GM12891 (cell line): Measurements from ENCODE around the gene BCL7C.

Experiments
- DNase-seq: peaks from one replicate; pipeline ENCODE4 v3.0.0; 2011; ENCODE audit warnings: low spot score; ENCODE audit not compliant: insufficient read length
- FAIRE-seq: peaks from 2 replicates; lab custom pipeline; 2011; peaks lifted over from hg19 to GRCh38; lab: Jason Lieb, UNC
- PAX5 ChIP-seq: IDR thresholded peaks from 2 replicates; pipeline ENCODE4 v1.6.1; 2011; ENCODE audit warnings: low read length, moderate library complexity, mild to moderate bottlenecking; ENCODE audit not compliant: insufficient read depth, severe bottlenecking
- POLR2A ChIP-seq: IDR thresholded peaks from 2 replicates; pipeline ENCODE4 v1.6.1; 2011; ENCODE audit warnings: low read depth, low read length, control low read depth
- POLR2AphosphoS5 ChIP-seq: IDR thresholded peaks from 2 replicates; pipeline ENCODE4 v1.6.1; 2011; ENCODE audit warnings: low read depth, low read length, control low read depth
- POU2F2 ChIP-seq: IDR thresholded peaks from 2 replicates; pipeline ENCODE4 v1.6.1; 2011; ENCODE audit warnings: low read depth, mild to moderate bottlenecking, control low read depth, low read length, moderate library complexity
- SPI1 ChIP-seq: IDR thresholded peaks from 2 replicates; pipeline ENCODE4 v1.6.1; 2011; ENCODE audit warnings: low read depth, low read length, control low read depth
- TAF1 ChIP-seq: IDR thresholded peaks from 2 replicates; pipeline ENCODE4 v1.6.1; 2011; ENCODE audit warnings: low read depth, low read length, control low read depth

Gene BCL7C

DNA sequence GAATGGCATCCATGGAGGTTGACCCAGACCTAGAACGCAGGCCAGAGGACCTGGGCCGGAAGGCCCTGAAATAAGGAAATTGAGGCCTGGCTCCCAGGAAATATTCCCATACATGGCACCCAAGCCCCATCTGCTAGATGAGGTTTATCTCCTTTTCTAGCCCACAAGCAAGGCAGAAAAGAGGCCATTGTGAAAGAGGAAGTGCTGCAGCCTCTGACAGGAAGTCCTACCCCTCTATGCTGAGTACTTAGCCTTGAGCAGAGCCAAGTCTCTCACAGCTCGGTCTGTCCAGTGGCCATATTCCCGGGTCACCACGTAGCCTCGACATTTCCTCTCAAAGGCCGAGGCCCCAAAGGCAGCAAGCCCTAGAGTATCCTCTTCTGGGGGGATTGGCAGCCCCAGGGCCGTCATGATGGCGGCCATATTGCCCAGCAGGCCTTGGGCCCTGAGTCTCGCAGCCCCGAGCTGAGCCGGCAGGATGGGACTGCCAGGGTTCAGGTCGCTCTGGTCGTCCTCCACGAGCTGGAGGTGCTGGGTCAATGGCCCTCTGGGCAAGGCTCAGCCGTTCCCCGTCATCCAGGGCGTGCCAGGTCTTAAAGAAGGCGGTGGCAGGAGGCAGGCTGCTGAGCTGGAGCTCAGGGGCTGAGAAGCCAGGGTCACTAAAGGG is 10.4 kb upstream of the BCL7C start:
- FAIRE-seq, result peak; percentile 57
- no peak for DNase-seq
- TF ChIP-seq SPI1 (peak; percentile 97), POLR2AphosphoS5 (no peak), POLR2A (no peak), POU2F2 (no peak), TAF1 (no peak), PAX5 (no peak)

DNA sequence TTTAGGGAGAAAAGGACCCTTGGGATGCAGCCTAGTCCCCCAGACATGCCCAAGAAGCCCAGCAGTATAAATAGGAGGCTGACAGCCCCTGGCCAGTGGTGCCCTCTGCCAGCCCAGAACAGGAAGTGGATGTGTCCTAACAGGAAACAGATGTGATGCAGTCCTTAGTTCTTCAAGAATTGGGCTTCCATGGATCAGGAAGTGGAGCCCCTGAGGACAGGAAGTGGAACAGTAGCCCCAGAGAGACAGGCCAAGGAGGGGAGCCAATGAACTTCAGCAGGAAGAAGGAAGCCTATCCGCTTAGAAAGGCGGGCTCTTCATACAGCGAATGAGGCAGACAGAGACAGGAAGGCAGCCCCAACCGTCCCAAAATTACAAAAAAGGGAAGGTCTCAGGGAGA is 9.7 kb upstream of the BCL7C start:
- no peak for DNase-seq
- TF ChIP-seq POLR2A, result no peak
- TF ChIP-seq PAX5, result no peak
- no peak for TF ChIP-seq POLR2AphosphoS5
- TF ChIP-seq TAF1, result no peak
- no peak for TF ChIP-seq POU2F2
- peak; percentile 63 for TF ChIP-seq SPI1
- FAIRE-seq, result no peak

DNA sequence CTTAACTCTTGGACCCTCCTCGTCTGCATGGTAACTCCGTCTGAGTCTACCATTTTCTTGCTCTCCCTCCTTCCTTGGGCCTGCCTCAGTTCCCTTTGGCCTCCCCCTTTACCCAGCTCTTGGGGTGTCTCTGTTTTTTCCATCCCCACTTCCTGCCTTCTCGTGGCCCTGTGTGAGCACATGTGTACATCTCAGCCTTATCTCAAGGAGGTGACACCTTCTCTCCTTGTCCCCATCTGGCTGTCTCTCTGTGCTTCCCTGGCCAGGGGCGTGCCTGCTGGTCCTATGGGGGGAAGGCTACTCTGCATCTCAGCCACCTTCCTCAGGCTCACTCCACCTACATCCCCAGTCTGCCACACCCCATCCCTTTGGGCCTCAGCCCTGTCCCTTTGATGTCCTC is 9.1 kb upstream of the BCL7C start:
- no peak for DNase-seq
- no peak for FAIRE-seq
- TF ChIP-seq POLR2A, result no peak
- no peak for TF ChIP-seq TAF1
- TF ChIP-seq SPI1, result no peak
- no peak for TF ChIP-seq PAX5
- TF ChIP-seq POLR2AphosphoS5, result no peak
- TF ChIP-seq POU2F2, result no peak

GRCh38 chr16:30902029-30902972 is 8.4 kb upstream of the BCL7C start:
- no peak for TF ChIP-seq SPI1
- TF ChIP-seq POLR2AphosphoS5, result no peak
- no peak for TF ChIP-seq TAF1
- TF ChIP-seq POU2F2, result no peak
- no peak for TF ChIP-seq POLR2A
- no peak for TF ChIP-seq PAX5

DNA sequence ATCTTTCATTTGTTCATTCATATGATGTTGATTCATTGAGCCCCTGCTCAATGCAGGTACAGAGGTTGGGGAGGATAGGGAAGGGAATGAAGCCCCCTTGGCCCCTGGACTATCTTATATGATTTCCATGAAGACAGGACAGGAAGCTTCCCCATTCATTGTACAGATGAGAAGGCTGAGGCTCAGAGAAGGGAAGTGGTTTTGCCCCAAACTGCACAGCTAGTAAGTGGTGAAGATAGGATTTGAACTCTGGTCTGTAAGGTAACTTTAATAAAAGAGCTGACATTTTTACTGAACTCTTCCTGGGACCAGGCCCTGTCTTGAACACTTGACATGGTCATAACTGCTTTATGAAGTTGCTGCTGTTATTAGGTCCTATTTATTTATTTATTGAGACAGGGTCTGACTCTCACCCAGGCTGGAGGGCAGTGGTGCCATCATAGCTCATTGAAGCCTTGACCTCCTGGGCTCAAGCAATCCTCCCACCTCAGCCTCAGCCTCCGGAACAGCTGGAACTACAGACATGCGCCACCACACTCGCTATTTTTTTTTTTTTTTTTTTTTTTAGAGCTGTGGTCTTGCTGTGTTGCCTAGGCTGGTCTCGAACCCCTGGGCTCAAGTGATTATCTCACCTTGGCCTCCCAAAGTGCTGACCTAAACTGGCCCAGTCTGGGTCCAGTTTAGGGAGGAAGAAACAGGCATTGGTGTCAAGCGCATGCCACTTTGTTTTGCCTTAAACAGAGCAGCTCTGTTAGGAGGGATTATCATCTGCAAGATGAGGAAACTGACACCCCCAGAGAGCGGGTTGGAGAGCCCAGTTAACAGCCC is 7.5 kb upstream of the BCL7C start:
- TF ChIP-seq POLR2AphosphoS5 (no peak), POU2F2 (no peak), POLR2A (no peak), TAF1 (no peak), SPI1 (no peak), PAX5 (no peak)
- DNase-seq, result no peak
- FAIRE-seq, result no peak

More at GRCh38 chr16:30902029-30902972, 8.4 kb upstream of the BCL7C start:
- FAIRE-seq (peak; percentile 43), DNase-seq (peak; percentile 80)

DNA sequence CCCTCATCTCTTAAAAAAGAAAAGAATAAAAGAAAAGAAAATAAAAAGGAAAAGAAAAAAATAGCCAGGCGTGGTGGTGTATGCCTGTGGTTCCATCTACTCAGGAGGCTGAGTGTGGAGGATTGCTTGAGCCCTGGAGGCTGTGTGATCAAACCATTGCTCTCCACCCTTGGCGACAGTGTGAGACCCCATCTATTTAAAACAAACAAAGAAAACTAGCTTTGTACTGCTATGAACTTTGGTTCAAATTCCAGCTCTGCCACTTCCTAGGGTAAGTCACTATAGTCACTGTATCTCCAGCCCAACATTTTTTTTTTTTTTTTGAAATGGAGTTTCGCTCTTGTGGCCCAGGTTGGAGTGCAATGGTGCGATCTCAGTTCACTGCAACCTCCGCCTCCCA is 6.7 kb upstream of the BCL7C start:
- FAIRE-seq (no peak), DNase-seq (no peak)
- TF ChIP-seq PAX5 (no peak), POU2F2 (no peak), SPI1 (no peak), POLR2AphosphoS5 (no peak), TAF1 (no peak), POLR2A (no peak)

GRCh38 chr16:30899794-30900193 is 5.9 kb upstream of the BCL7C start:
- TF ChIP-seq POLR2A (no peak), PAX5 (no peak), TAF1 (no peak), POLR2AphosphoS5 (no peak), SPI1 (no peak), POU2F2 (no peak)
- FAIRE-seq (no peak), DNase-seq (no peak)

- DNase-seq (peak; percentile 59), FAIRE-seq (peak; percentile 87)
- TF ChIP-seq TAF1 (no peak), PAX5 (no peak), SPI1 (peak; percentile 76), POLR2AphosphoS5 (0 out of 2 replicates have a peak, but pooled peaks have one; percentile 35), POLR2A (no peak), POU2F2 (no peak)
These were observed 3.2 kb upstream of the BCL7C start for GRCh38 chr16:30896889-30897733.
